ENCODE data around the gene RAB24. TPM values are rescaled to one million over a fixed set of nuclear protein-coding genes. Genes with fewer than 3 reads are reported as not detected.

The RAB24 gene
- polyA plus RNA-seq, 1 experiment: 35.4 TPM

GRCh38 chr5:177256296-177256695, 47.2 kb downstream of the RAB24 start:
- POLR2A ChIA-PET: no interaction called here
- no peak for DNase-seq (ENCODE audit: low read depth, low spot score)

GRCh38 chr5:177253252-177253651, 50.3 kb downstream of the RAB24 start:
- no peak for TF ChIP-seq CTCF (IDR thresholded peaks at IDR 0.05; ENCODE audit: low read depth, low read length)
- Histone ChIP-seq H3K27ac (ENCODE audit: low read depth, low read length) (no peak overlapping the region), H3K4me3 (ENCODE audit: low read depth, low read length) (no peak overlapping the region), H3K9me3 (ENCODE audit: control insufficient read depth, insufficient read depth, low read length) (no peaks in the 10 kb centered on the region), H3K27me3 (ENCODE audit: control insufficient read depth, insufficient read depth, low read length) (no peaks in the 10 kb centered on the region)
- CTCF ChIA-PET: interaction anchor here (0.8 kb wide), 1 partner anchor 140 kb away, joined by 4 read pairs; no protein-coding TSS in a partner anchor
- POLR2A ChIA-PET: no interaction called here
- DNase-seq (ENCODE audit: low read depth, low spot score): no peak

More at GRCh38 chr5:177256296-177256695, 47.2 kb downstream of the RAB24 start:
- CTCF ChIA-PET: no interaction called here
- H3K9me3 ChIP-seq (ENCODE audit: control insufficient read depth, insufficient read depth, low read length): no peaks in the 10 kb centered on the region
- H3K4me3 ChIP-seq (ENCODE audit: low read depth, low read length): no peak overlapping the region
- no peak for TF ChIP-seq CTCF (IDR thresholded peaks at IDR 0.05; ENCODE audit: low read depth, low read length)
- H3K27ac ChIP-seq (ENCODE audit: low read depth, low read length): no peak overlapping the region
- no peaks in the 10 kb centered on the region for H3K27me3 ChIP-seq (ENCODE audit: control insufficient read depth, insufficient read depth, low read length)

Other genes with a start within 250 kb of the RAB24 start
- 5.8 and 6.8 TPM in 2 replicates for gene FGFR4, start 216.8 kb downstream of the RAB24 start, polyA plus RNA-seq (2011; rRNA removed)
- gene NSD1, start 169.9 kb downstream of the RAB24 start, polyA plus RNA-seq (2011; rRNA removed): 25.6 and 33.4 TPM in 2 replicates
- 135 and 158 TPM in 2 replicates for gene PRELID1, start 80 bp upstream of the RAB24 start, polyA plus RNA-seq (2011; rRNA removed)
- 2.8 and 2.9 TPM in 2 replicates for gene MXD3, start 8.2 kb upstream of the RAB24 start, polyA plus RNA-seq (2011; rRNA removed)
- gene LMAN2, start 47.9 kb upstream of the RAB24 start, polyA plus RNA-seq (2011; rRNA removed): 150 and 212 TPM in 2 replicates
- gene RGS14, start 54.2 kb upstream of the RAB24 start, polyA plus RNA-seq (2011; rRNA removed): 2.6 and 4.4 TPM in 2 replicates
- not detected in 2 replicates for gene SLC34A1, start 80.7 kb upstream of the RAB24 start, polyA plus RNA-seq (2011; rRNA removed)
- gene PFN3, start 96.9 kb upstream of the RAB24 start, polyA plus RNA-seq (2011; rRNA removed): not detected in 2 replicates
- gene F12, start 105.8 kb upstream of the RAB24 start, polyA plus RNA-seq (2011; rRNA removed): 0.35 and 0.48 TPM in 2 replicates
- gene GRK6, start 123.0 kb upstream of the RAB24 start, polyA plus RNA-seq (2011; rRNA removed): 16.4 and 21.4 TPM in 2 replicates
- gene PRR7, start 143.1 kb upstream of the RAB24 start, polyA plus RNA-seq (2011; rRNA removed): 1.0 and 1.6 TPM in 2 replicates
- gene DBN1, start 169.9 kb upstream of the RAB24 start, polyA plus RNA-seq (2011; rRNA removed): 146 and 164 TPM in 2 replicates
- gene PDLIM7, start 193.9 kb upstream of the RAB24 start, polyA plus RNA-seq (2011; rRNA removed): 195 and 268 TPM in 2 replicates
- gene DOK3, start 206.1 kb upstream of the RAB24 start, polyA plus RNA-seq (2011; rRNA removed): 0.50 and 0.96 TPM in 2 replicates
- 71.8 and 96.0 TPM in 2 replicates for gene DDX41, start 213.2 kb upstream of the RAB24 start, polyA plus RNA-seq (2011; rRNA removed)